Islet of Langerhans (tissue), 1 donor: ENCODE measurements around the gene SKIC8.
"Not testable (repeated sequence)": the region's sequence is repeated elsewhere in the genome, so short reads cannot be mapped to it uniquely, and the experiment has no call there.

Experiments
- FAIRE-seq: peaks from one replicate; lab custom pipeline; 2011; peaks lifted over from hg19 to GRCh38; lab: Jason Lieb, UNC

The SKIC8 gene

DNA sequence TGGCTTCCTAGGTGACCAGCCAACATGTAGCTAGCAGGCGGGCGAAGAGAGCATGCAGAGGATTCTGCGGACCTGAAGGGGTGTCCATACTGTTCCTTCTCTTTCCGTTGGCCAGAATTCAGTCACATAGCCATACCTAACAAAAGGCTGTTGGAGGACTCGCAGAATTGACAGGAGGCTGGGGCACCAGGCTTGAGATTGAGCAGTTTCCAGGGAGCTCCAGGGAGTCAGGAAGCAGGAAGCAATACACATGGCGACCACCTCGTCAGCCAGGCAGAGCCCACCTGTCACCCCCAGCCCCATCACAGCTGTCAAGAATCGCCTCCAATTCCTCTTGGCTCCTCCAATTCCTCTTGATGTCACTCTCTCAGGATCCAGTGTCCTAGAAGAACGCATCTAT is 48.3 kb downstream of the SKIC8 start:
- no peak for FAIRE-seq

- FAIRE-seq = no peak
These were observed 50.3 kb downstream of the SKIC8 start for GRCh38 chr15:78249131-78249530.

DNA sequence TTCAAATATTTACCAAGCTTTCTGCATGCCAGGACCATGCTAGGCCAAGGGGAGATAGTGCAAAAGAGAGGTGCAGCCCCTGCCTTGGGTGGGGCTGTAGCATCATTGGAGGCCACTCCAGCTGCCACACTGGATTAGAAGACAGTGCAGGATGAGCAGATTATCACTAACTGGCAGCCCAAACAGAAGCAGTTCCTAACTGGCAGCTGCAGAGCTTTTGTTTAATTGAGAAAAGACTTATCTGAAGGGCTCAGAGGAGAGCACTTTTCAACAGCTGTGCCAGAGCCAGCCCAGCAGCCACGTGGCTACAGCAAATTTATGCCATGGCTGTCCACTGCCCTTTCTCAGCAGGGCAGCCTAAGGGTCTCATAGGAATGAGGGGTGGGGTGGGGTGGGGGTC is 51.5 kb downstream of the SKIC8 start:
- no peak for FAIRE-seq

DNA sequence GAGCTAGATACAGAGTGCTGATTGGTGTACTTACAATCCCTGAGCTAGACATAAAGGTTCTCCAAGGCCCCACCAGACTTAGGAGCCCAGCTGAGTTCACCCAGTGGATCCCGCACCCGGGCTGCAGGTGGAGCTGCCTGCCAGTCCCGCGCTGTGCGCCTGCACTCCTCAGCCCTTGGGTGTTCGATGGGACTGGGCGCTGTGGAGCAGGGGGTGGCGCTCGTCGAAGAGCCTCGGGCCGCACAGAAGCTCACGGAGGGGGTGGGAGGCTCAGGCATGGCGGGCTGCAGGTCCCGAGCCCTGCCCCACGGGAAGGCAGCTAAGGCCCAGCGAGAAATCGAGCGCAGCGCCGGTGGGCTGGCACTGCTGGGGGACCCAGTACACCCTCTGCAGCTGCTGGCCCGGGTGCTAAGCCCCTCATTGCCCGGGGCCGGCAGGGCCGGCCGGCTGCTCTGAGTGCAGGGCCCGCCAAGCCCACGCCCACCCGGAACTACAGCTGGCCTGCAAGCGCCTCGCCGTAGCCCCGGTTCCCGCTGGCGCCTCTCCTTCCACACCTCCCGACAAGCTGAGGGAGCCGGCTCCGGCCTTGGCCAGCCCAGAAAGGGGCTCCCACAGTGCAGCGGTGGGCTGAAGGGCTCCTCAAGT is 53.3 kb downstream of the SKIC8 start:
- FAIRE-seq = not testable (repeated sequence)

DNA sequence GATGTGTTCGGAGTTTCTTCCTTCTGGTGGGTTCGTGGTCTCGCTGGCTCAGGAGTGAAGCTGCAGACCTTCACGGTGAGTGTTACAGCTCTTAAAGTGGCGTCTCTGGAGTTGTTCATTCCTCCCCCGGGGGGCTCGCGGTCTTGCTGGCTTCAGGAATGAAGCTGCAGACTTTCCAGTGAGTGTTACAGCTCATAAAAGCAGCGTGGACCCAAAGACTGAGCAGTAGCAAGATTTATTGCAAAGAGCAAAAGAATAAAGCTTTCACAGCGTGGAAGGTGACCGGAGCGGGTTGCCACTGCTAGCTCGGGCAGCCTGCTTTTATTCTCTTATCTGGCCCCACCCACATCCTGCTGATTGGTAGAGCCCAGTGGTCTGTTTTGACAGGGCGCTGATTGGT is 54.0 kb downstream of the SKIC8 start:
- FAIRE-seq = not testable (repeated sequence)

DNA sequence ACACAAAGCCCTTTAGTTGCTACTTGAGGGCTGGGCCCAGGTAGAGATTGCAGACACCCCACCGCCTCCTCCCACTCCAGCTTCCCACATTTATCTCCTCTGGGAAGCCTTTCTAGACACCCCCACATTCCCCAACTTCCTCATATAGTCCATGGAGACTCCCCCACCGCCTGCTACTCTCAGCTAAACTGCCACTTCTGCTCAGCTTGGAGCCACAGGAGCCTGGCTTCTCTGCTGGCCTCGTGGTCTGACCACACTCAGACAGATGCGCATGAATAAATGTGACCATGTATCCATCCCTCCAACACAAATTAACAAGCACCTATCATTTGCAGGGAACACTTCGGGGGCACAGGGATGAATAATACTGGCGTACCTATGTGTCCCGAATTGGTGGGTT is 54.5 kb downstream of the SKIC8 start:
- FAIRE-seq = no peak

GRCh38 chr15:78244101-78244500 is 55.3 kb downstream of the SKIC8 start:
- no peak for FAIRE-seq

DNA sequence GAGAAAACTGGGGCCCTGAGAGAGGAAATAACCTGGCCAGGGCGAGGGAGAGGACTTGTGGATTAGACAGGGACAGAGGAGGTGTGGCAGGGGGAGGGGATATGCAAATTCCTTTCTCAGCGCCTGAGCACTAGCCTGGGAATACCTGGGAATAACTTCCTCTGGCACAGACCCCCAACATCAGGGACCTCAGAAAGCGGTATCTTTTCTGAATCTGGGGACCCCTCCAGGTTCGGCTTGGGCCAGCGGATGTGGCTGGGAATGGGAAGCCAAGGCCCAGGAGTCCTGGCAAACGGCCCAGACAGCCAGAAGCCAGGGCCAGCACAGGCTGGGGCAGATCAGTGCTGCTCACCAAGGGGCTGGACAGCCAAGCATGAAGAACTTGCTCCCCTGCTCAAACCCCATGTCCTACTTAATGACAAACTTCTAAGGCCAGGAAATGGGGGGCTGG is 55.9 kb downstream of the SKIC8 start:
- FAIRE-seq = no peak

GRCh38 chr15:78243058-78243457 is 56.4 kb downstream of the SKIC8 start:
- no peak for FAIRE-seq

DNA sequence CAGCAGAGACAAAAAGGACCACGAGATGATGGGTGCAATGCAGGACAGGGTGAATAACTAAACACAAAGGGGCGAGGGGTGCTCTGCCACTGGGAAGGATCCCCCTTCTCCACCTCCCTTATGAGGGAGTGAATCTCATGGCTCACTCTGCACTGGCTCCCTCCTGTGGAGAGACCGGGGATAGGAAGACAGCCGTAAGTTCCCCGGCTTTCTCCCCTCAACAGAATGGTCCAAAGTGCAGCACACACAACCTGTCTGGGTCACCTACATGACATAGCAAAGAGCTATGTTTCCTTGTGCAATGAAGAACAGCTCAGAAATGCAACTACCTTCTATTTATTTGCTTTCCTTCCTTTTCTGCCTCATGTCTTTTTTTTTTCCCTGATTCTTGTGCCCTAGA is 57.3 kb downstream of the SKIC8 start:
- no peak for FAIRE-seq

GRCh38 chr15:78241017-78241416 is 58.4 kb downstream of the SKIC8 start:
- FAIRE-seq = no peak

DNA sequence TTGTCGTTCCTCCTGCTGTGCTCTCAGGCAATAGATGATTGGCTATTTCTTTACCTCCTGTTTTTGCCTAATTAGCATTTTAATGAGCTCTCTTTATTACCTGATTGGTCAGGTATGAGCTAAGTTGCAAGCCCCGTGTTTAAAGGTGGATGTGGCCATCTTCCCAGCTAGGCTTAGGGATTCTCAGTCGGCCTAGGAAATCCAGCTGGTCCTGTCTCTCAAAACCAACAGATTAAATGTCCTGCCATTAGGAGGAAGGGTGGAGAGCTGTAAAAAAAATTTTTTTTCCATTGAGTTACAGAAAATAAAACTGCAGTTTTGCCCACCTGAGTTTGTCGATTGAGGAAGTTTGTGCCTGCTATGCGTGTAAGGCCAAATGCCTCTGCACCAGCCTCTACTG is 59.6 kb downstream of the SKIC8 start:
- no peak for FAIRE-seq

- no peak for FAIRE-seq
These were observed 62.3 kb downstream of the SKIC8 start for GRCh38 chr15:78237146-78237545.

DNA sequence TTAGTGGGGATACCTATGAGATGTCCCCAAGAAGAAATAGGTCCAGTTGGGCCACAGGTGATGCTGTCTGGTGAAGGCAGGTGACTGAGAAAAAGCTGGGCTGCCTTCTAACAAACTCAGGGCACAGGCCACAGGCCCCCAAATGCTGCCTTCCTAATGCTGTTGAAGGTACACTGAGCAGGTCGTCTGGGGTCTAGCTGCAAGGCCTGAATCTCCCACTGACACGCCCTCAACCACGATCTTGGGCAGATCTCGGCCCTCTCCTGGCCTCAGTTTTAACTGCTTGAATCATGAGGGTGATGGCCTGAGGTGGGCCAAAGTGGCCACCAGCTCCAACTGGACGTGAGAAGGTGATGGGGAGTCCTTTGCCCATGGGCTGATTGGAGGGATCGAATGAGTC is 62.9 kb downstream of the SKIC8 start:
- FAIRE-seq = no peak

- FAIRE-seq = no peak
These were observed 64.8 kb downstream of the SKIC8 start, which contains the start of gene ACSBG1 for GRCh38 chr15:78234515-78235040. ACSBG1 (minus strand) TSS chr15:78234565; CDS start chr15:78234501, 64 bp downstream.

- FAIRE-seq = no peak
These were observed 65.9 kb downstream of the SKIC8 start for GRCh38 chr15:78233496-78233895.
